Transverse colon (tissue), 4 donors: ENCODE data around the gene RPTN.

Experiments used
- EP300 ChIP-seq: sonication (generic); formaldehyde crosslinking; IDR thresholded peaks from one replicate; pipeline ENCODE4 v1.6.1; 2017; ENCODE audit warnings: antibody characterized with exemption, low read depth
- POLR2A ChIP-seq: fragments of 450-650 bp; IDR thresholded peaks from one replicate; pipeline ENCODE4 v1.6.1; 2016; ENCODE audit warnings: antibody characterized with exemption, mild to moderate bottlenecking, moderate library complexity
- POLR2AphosphoS5 ChIP-seq, 3 donors: sonication (generic); formaldehyde crosslinking; IDR thresholded peaks; one replicate each; pipeline ENCODE4 v1.6.1; 2016; ENCODE audit warnings: antibody characterized with exemption in 3 of 3
- TF ChIP-seq, protein P1 (sequence below), 5 experiments: fragments of 200-600 bp in 3 of 5; fragments of 450-650 bp in 2 of 5; sonication (generic) in 3 of 5; IDR thresholded peaks; 1 replicate in 2 of 5; 2 replicates in 3 of 5; pipeline ENCODE4 v1.5.1; 2016 to 2017; ENCODE audit warnings: antibody characterized with exemption in 5 of 5, inconsistent platforms in 3 of 5, mild to moderate bottlenecking in 2 of 5, moderate library complexity in 1 of 5

- TF ChIP-seq, protein P1, sequence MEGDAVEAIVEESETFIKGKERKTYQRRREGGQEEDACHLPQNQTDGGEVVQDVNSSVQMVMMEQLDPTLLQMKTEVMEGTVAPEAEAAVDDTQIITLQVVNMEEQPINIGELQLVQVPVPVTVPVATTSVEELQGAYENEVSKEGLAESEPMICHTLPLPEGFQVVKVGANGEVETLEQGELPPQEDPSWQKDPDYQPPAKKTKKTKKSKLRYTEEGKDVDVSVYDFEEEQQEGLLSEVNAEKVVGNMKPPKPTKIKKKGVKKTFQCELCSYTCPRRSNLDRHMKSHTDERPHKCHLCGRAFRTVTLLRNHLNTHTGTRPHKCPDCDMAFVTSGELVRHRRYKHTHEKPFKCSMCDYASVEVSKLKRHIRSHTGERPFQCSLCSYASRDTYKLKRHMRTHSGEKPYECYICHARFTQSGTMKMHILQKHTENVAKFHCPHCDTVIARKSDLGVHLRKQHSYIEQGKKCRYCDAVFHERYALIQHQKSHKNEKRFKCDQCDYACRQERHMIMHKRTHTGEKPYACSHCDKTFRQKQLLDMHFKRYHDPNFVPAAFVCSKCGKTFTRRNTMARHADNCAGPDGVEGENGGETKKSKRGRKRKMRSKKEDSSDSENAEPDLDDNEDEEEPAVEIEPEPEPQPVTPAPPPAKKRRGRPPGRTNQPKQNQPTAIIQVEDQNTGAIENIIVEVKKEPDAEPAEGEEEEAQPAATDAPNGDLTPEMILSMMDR (IDR thresholded peaks at IDR 0.05): no peak
- TF ChIP-seq POLR2AphosphoS5 (IDR thresholded peaks at IDR 0.05): no peak
- TF ChIP-seq EP300: no peak
- TF ChIP-seq POLR2A: no peak
Measured at GRCh38 chr1:152148051-152148450, 11.0 kb downstream of the RPTN start.
